ENCODE results near the gene SPIRE1.

DNA sequence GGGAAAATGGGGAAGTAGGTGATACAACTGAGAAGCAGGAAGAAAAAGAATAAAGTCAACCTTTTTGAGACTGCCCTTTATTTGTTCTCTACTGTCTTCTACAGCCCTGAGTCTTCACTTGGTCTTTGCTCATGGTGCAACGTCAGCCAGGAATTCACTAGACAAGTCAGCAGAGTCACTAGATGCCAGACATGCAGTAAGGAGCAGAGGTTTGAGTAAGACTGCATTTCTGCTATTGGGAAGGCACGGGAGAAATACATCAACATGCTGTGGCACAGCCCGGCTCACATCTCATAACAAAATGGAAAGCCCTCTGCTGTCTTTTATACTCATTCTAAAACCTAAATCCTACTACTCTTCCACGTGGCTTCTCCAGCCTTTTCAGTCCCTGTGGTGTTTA lies 183.0 kb downstream of the SPIRE1 start:
- TF ChIP-seq, protein P1, sequence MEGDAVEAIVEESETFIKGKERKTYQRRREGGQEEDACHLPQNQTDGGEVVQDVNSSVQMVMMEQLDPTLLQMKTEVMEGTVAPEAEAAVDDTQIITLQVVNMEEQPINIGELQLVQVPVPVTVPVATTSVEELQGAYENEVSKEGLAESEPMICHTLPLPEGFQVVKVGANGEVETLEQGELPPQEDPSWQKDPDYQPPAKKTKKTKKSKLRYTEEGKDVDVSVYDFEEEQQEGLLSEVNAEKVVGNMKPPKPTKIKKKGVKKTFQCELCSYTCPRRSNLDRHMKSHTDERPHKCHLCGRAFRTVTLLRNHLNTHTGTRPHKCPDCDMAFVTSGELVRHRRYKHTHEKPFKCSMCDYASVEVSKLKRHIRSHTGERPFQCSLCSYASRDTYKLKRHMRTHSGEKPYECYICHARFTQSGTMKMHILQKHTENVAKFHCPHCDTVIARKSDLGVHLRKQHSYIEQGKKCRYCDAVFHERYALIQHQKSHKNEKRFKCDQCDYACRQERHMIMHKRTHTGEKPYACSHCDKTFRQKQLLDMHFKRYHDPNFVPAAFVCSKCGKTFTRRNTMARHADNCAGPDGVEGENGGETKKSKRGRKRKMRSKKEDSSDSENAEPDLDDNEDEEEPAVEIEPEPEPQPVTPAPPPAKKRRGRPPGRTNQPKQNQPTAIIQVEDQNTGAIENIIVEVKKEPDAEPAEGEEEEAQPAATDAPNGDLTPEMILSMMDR (IDR thresholded peaks at IDR 0.05), result no peak
- TF ChIP-seq POLR2A (IDR thresholded peaks at IDR 0.05), result no peak

Data from prostate gland (tissue), 2 donors.